GM21447 (cell line): ENCODE data around the gene GGACT.

Experiments used
- ATAC-seq: cut with Tn5 transposase; IDR thresholded peaks from one replicate; pipeline ENCODE4 v1.9.1; 2021; ENCODE audit not compliant: unreplicated experiment

The GGACT gene

GRCh38 chr13:100552755-100553154, 35.8 kb downstream of the GGACT start:
- no peak for ATAC-seq

- ATAC-seq = no peak
Observed at GRCh38 chr13:100549316-100549715, 39.3 kb downstream of the GGACT start.

GRCh38 chr13:100547791-100548201, 40.8 kb downstream of the GGACT start:
- ATAC-seq = no peak

GRCh38 chr13:100546713-100547405, 41.7 kb downstream of the GGACT start:
- ATAC-seq = no peak

- no peak for ATAC-seq
Observed at GRCh38 chr13:100545684-100546061, 42.9 kb downstream of the GGACT start.

- ATAC-seq = no peak
Observed at GRCh38 chr13:100544866-100545683, 43.5 kb downstream of the GGACT start.

GRCh38 chr13:100543872-100544602, 44.6 kb downstream of the GGACT start:
- ATAC-seq = no peak

GRCh38 chr13:100542826-100543156, 45.8 kb downstream of the GGACT start:
- ATAC-seq = peak; percentile 86

- no peak for ATAC-seq
Observed at GRCh38 chr13:100541897-100542825, 46.4 kb downstream of the GGACT start.

GRCh38 chr13:100540621-100541020, 48.0 kb downstream of the GGACT start:
- ATAC-seq = no peak

GRCh38 chr13:100537951-100538462, 50.6 kb downstream of the GGACT start:
- no peak for ATAC-seq

- ATAC-seq = no peak
Observed at GRCh38 chr13:100537486-100537885, 51.1 kb downstream of the GGACT start.

GRCh38 chr13:100536643-100537180, 51.9 kb downstream of the GGACT start:
- ATAC-seq = no peak

GRCh38 chr13:100535426-100536135, 53.0 kb downstream of the GGACT start:
- no peak for ATAC-seq

GRCh38 chr13:100534911-100535310, 53.7 kb downstream of the GGACT start:
- no peak for ATAC-seq

GRCh38 chr13:100534147-100534843, 54.3 kb downstream of the GGACT start:
- ATAC-seq = no peak

GRCh38 chr13:100533588-100534041, 55.0 kb downstream of the GGACT start:
- ATAC-seq = no peak

- ATAC-seq = no peak
Observed at GRCh38 chr13:100532836-100533435, 55.7 kb downstream of the GGACT start.
